Activated T-cell treated with anti-CD3 and anti-CD28 coated beads, Interleukin-2, amount 50 U/mL, for 1 hour (primary cell): ENCODE data around the gene PPBP.

ENCODE experiments used
- DNase-seq: peaks from one replicate; pipeline ENCODE4 v3.0.0-alpha.2; 2020

Gene PPBP

GRCh38 chr4:73947239-73947985 lies 40.6 kb downstream of the PPBP start:
- no peak for DNase-seq

GRCh38 chr4:73945674-73946449 lies 42.1 kb downstream of the PPBP start:
- no peak for DNase-seq

DNA sequence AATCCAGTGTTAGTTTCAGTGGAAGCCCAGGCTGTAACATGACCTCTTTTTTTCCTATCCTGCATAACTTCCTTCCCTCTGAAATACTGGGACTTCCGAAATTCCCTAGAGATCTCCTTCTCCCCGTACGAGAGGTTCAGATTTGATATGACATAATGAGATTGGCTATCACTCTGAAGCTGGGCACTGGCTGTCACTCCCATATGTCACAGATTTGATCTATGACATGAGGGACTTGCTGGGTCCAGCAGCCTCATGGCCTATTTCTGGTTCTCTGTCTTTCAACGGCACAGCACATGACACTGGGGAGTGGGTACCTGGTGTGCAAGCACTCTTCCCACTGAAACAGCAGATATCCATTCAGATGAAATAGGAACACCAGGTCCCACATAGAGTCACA lies 42.9 kb downstream of the PPBP start:
- no peak for DNase-seq

- no peak for DNase-seq
Observed at GRCh38 chr4:73944061-73944875, 43.7 kb downstream of the PPBP start.

DNA sequence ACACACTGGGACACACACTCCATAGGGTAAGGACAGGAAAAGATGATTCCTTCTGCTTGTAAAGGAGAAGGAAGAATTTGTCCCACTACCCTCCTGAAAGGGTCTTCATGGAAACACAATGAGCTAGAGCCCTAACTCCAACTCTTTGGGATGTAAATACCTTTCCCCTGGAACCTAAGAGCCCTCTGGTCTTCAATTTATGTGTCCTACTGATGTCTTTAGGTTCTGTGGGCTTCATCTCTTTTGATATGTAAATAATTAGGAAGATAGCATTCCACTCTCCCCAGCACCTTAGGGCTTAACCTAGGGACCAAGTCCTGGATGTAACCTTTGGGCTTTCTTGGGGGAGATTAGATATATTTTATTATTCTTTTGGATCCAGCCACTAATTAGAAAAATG lies 44.4 kb downstream of the PPBP start:
- DNase-seq, result no peak

DNA sequence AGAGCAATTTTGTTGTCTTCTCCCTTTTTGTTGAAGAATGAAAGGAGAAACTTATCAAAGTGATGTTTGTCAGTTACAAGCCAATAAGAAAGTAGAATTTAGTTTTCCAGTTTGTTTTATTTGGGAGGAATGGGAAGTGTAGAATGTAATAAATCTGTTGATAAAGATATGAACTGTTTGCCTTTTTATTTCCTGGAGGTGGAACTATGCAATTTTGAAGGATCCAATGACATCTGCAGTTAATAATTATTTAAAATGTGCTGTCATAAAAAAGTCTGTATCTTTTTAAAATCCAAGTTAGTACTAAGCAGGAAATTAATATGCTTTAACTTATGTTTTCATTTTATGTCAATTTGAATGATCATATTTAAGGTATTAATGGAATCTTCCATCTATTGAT lies 51.0 kb downstream of the PPBP start:
- no peak for DNase-seq
